Measurements from ENCODE around the gene NFYA. TPM values are rescaled to one million over a fixed set of nuclear protein-coding genes. Genes with fewer than 3 reads are reported as not detected.

The NFYA gene
- polyA plus RNA-seq, 3 donors = 9.7 to 21.4 (median 10.7) TPM

- H3K9ac ChIP-seq (ENCODE audit: insufficient read depth, low read length, poor library complexity, severe bottlenecking) = no peak overlapping the region
- no peaks in the 10 kb centered on the region for H4K20me1 ChIP-seq (ENCODE audit: insufficient read depth, low read length)
- no peaks in the 10 kb centered on the region for H3K27me3 ChIP-seq (ENCODE audit: control insufficient read depth in 2 of 2, insufficient read depth in 2 of 2, low read length in 2 of 2)
- no peak overlapping the region for H2AFZ ChIP-seq (ENCODE audit: insufficient read depth, low read depth, low read length, poor library complexity, severe bottlenecking)
- Mint-ChIP-seq H3K27me3 (ENCODE audit: low read depth in 3 of 3) (peaks cover 0 to 6% (median 0%) of the 10 kb centered on the region in 3 donors), H3K27ac (no peak overlapping the region), H3K4me3 (no peak overlapping the region), H3K36me3 (no peaks in the 10 kb centered on the region), H3K9me3 (no peaks in the 10 kb centered on the region), H3K4me1 (peaks cover 8% of the 10 kb centered on the region)
- TF ChIP-seq, protein P1, sequence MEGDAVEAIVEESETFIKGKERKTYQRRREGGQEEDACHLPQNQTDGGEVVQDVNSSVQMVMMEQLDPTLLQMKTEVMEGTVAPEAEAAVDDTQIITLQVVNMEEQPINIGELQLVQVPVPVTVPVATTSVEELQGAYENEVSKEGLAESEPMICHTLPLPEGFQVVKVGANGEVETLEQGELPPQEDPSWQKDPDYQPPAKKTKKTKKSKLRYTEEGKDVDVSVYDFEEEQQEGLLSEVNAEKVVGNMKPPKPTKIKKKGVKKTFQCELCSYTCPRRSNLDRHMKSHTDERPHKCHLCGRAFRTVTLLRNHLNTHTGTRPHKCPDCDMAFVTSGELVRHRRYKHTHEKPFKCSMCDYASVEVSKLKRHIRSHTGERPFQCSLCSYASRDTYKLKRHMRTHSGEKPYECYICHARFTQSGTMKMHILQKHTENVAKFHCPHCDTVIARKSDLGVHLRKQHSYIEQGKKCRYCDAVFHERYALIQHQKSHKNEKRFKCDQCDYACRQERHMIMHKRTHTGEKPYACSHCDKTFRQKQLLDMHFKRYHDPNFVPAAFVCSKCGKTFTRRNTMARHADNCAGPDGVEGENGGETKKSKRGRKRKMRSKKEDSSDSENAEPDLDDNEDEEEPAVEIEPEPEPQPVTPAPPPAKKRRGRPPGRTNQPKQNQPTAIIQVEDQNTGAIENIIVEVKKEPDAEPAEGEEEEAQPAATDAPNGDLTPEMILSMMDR (IDR thresholded peaks at IDR 0.05) = no peak
- no peak overlapping the region for H3K4me2 ChIP-seq (replicated peaks; ENCODE audit: extremely low read depth, low read length, poor library complexity, severe bottlenecking)
- no peak overlapping the region for H3K27ac ChIP-seq (ENCODE audit: low read depth in 1 of 2, low read length in 2 of 2)
- H3K4me3 ChIP-seq (replicated peaks in 1 of 3; ENCODE audit: low read depth in 2 of 3, low read length in 3 of 3) = no peak overlapping the region
- H3K79me2 ChIP-seq (ENCODE audit: insufficient read depth, low read length) = no peaks in the 10 kb centered on the region
- DNase-seq = no peak
- intact Hi-C loops (cut with micrococcal nuclease) = no loop called here
- H3K9me3 ChIP-seq (replicated peaks in 1 of 2; ENCODE audit: control insufficient read depth in 1 of 2, insufficient read depth in 1 of 2, low read length in 2 of 2) = no peaks in the 10 kb centered on the region
- WGBS (ENCODE audit: insufficient coverage) = 94% methylated on average over 6 of the region's 13 CpGs
- H3K36me3 ChIP-seq (replicated peaks in 1 of 2; ENCODE audit: control insufficient read depth in 1 of 2, insufficient read depth in 2 of 2, low read length in 2 of 2) = no peaks in the 10 kb centered on the region
- no peaks in the 10 kb centered on the region for H3K4me1 ChIP-seq (ENCODE audit: control insufficient read depth in 1 of 2, insufficient read depth in 2 of 2, low read length in 2 of 2)
Observed at GRCh38 chr6:41037107-41037900, 35.5 kb upstream of the NFYA start.

- H3K27ac Mint-ChIP-seq = no peak overlapping the region
Observed at GRCh38 chr6:41038205-41038604, 34.6 kb upstream of the NFYA start.

More at GRCh38 chr6:41038205-41038604, 34.6 kb upstream of the NFYA start:
- H3K9me3 Mint-ChIP-seq = no peaks in the 10 kb centered on the region
- 100% methylated on average over 2 of the region's 3 CpGs for WGBS (ENCODE audit: insufficient coverage)
- Histone ChIP-seq H3K9me3 (replicated peaks in 1 of 2; ENCODE audit: control insufficient read depth in 1 of 2, insufficient read depth in 1 of 2, low read length in 2 of 2) (no peaks in the 10 kb centered on the region), H3K27ac (ENCODE audit: low read depth in 1 of 2, low read length in 2 of 2) (no peak overlapping the region), H4K20me1 (ENCODE audit: insufficient read depth, low read length) (no peaks in the 10 kb centered on the region), H3K27me3 (ENCODE audit: control insufficient read depth in 2 of 2, insufficient read depth in 2 of 2, low read length in 2 of 2) (no peaks in the 10 kb centered on the region), H3K4me3 (replicated peaks in 1 of 3; ENCODE audit: low read depth in 2 of 3, low read length in 3 of 3) (no peak overlapping the region), H3K36me3 (replicated peaks in 1 of 2; ENCODE audit: control insufficient read depth in 1 of 2, insufficient read depth in 2 of 2, low read length in 2 of 2) (no peaks in the 10 kb centered on the region), H2AFZ (ENCODE audit: insufficient read depth, low read depth, low read length, poor library complexity, severe bottlenecking) (no peak overlapping the region), H3K9ac (ENCODE audit: insufficient read depth, low read length, poor library complexity, severe bottlenecking) (no peak overlapping the region), H3K4me1 (ENCODE audit: control insufficient read depth in 1 of 2, insufficient read depth in 2 of 2, low read length in 2 of 2) (no peaks in the 10 kb centered on the region), H3K79me2 (ENCODE audit: insufficient read depth, low read length) (no peaks in the 10 kb centered on the region), H3K4me2 (replicated peaks; ENCODE audit: extremely low read depth, low read length, poor library complexity, severe bottlenecking) (no peak overlapping the region)
- no peak for DNase-seq
- peaks cover 8% of the 10 kb centered on the region for H3K4me1 Mint-ChIP-seq
- H3K36me3 Mint-ChIP-seq = no peaks in the 10 kb centered on the region
- peaks cover 0 to 6% (median 0%) of the 10 kb centered on the region in 3 donors for H3K27me3 Mint-ChIP-seq (ENCODE audit: low read depth in 3 of 3)
- H3K4me3 Mint-ChIP-seq = no peak overlapping the region
- intact Hi-C loops (cut with micrococcal nuclease) = no loop called here
- TF ChIP-seq, protein P1 (IDR thresholded peaks at IDR 0.05) = no peak

All from CD14-positive monocyte (primary cell).